PFSK-1 (cell line): ENCODE results near the gene CPPED1.

Source experiments
- FOXP2 ChIP-seq: optimal IDR thresholded peaks from 2 replicates; pipeline ENCODE3; 2011; ENCODE audit warnings: borderline replicate concordance, control low read depth, inconsistent platforms; ENCODE audit not compliant: insufficient read depth; ENCODE audit errors: extremely low read length, extremely low read depth
- POLR2AphosphoS5 ChIP-seq: IDR thresholded peaks from 2 replicates; pipeline ENCODE4 v1.6.1; 2012; ENCODE audit warnings: low read depth, mild to moderate bottlenecking, control low read depth, low read length, moderate library complexity
- REST ChIP-seq, 2 experiments: IDR thresholded peaks; 2 replicates each; pipeline versions ENCODE4 v1.6.1 to v1.8.0; 2011 to 2012; ENCODE audit warnings: low read depth in 2 of 2, low read length in 2 of 2, control low read depth in 1 of 2, inconsistent platforms in 1 of 2, mild to moderate bottlenecking in 1 of 2, moderate library complexity in 1 of 2; ENCODE audit not compliant: insufficient read depth in 1 of 2
- SIN3A ChIP-seq: IDR thresholded peaks from 2 replicates; pipeline ENCODE4 v1.6.1; 2012; ENCODE audit warnings: mild to moderate bottlenecking, low read length, moderate library complexity, borderline replicate concordance; ENCODE audit not compliant: insufficient read depth
- TAF1 ChIP-seq: IDR thresholded peaks from 2 replicates; pipeline ENCODE4 v1.6.1; 2012; ENCODE audit warnings: low read length, control low read depth, borderline replicate concordance; ENCODE audit not compliant: insufficient read depth

Gene CPPED1

GRCh38 chr16:12697437-12697836 is 106.2 kb downstream of the CPPED1 start:
- no peak for TF ChIP-seq SIN3A
- TF ChIP-seq FOXP2 = no peak
- TF ChIP-seq REST (IDR thresholded peaks at IDR 0.05; ENCODE audit: insufficient read depth in 1 of 2, low read depth in 2 of 2, low read length in 2 of 2) = no peak
- no peak for TF ChIP-seq POLR2AphosphoS5
- TF ChIP-seq TAF1 = no peak

GRCh38 chr16:12695454-12695853 is 108.2 kb downstream of the CPPED1 start:
- TF ChIP-seq TAF1 (no peak), FOXP2 (no peak), REST (IDR thresholded peaks at IDR 0.05; ENCODE audit: insufficient read depth in 1 of 2, low read depth in 2 of 2, low read length in 2 of 2) (no peak), POLR2AphosphoS5 (no peak)

- TF ChIP-seq SIN3A = no peak
- TF ChIP-seq TAF1 = no peak
- no peak for TF ChIP-seq POLR2AphosphoS5
- TF ChIP-seq FOXP2 = no peak
- no peak for TF ChIP-seq REST (IDR thresholded peaks at IDR 0.05; ENCODE audit: insufficient read depth in 1 of 2, low read depth in 2 of 2, low read length in 2 of 2)
These were observed 113.7 kb downstream of the CPPED1 start for GRCh38 chr16:12690024-12690423.

GRCh38 chr16:12688951-12689850 is 114.5 kb downstream of the CPPED1 start:
- no peak for TF ChIP-seq FOXP2

- TF ChIP-seq SIN3A (no peak), TAF1 (no peak), FOXP2 (no peak), REST (IDR thresholded peaks at IDR 0.05; ENCODE audit: insufficient read depth in 1 of 2, low read depth in 2 of 2, low read length in 2 of 2) (no peak), POLR2AphosphoS5 (no peak)
These were observed 117.9 kb downstream of the CPPED1 start for GRCh38 chr16:12685806-12686205.
